DND-41 (cell line): ENCODE data around the gene SIPA1L3.

Source experiments
- ATAC-seq: fragments of 200-7000 bp; cut with Tn5 transposase; 3 replicates; pipeline ENCODE4 v1.9.1; 2021; ENCODE audit warnings: low read depth; ENCODE audit not compliant: insufficient read depth
- DNase-seq: peaks from one replicate; pipeline ENCODE4 v3.0.0-alpha.2; 2020
- H2AFZ ChIP-seq: 2 replicates; pipeline ENCODE4 v1.6.0; 2012; ENCODE audit warnings: low read depth, low read length
- H3K27ac ChIP-seq: 2 replicates; pipeline ENCODE4 v1.5.1; 2012; ENCODE audit warnings: low read length, inconsistent platforms
- H3K27me3 ChIP-seq: fragments of 200-600 bp; sonication (generic); 2 replicates; pipeline ENCODE4 v1.6.0; 2012; ENCODE audit warnings: low read length, mild to moderate bottlenecking, inconsistent platforms; ENCODE audit not compliant: insufficient read depth, poor library complexity
- H3K36me3 ChIP-seq: 2 replicates; pipeline ENCODE4 v1.5.1; 2012; ENCODE audit warnings: low read length, inconsistent platforms; ENCODE audit not compliant: insufficient read depth
- H3K4me1 ChIP-seq: 2 replicates; pipeline ENCODE4 v1.5.1; 2012; ENCODE audit warnings: mild to moderate bottlenecking, low read length; ENCODE audit not compliant: insufficient read depth
- H3K4me2 ChIP-seq: 2 replicates; pipeline ENCODE4 v1.6.0; 2012; ENCODE audit warnings: mild to moderate bottlenecking, moderate library complexity, low read length, inconsistent platforms; ENCODE audit not compliant: insufficient read depth
- H3K4me3 ChIP-seq, 2 experiments: fragments of 200-600 bp in 1 of 2; shearing (Covaris generic) in 1 of 2; 2 replicates each; pipeline ENCODE4 v1.5.1; 2012 to 2016; ENCODE audit warnings: inconsistent platforms in 2 of 2, low read length in 2 of 2, mild to moderate bottlenecking in 2 of 2, low read depth in 1 of 2, moderate library complexity in 1 of 2
- H3K79me2 ChIP-seq: 2 replicates; pipeline ENCODE4 v1.6.0; 2012; ENCODE audit warnings: low read length, inconsistent platforms; ENCODE audit not compliant: insufficient read depth
- H3K9ac ChIP-seq: 2 replicates; pipeline ENCODE4 v1.6.0; 2012; ENCODE audit warnings: low read depth, mild to moderate bottlenecking, inconsistent platforms, low read length, moderate library complexity
- H3K9me3 ChIP-seq: 2 replicates; pipeline ENCODE4 v1.5.1; 2012; ENCODE audit warnings: low read length, moderate library complexity, mild to moderate bottlenecking, inconsistent platforms; ENCODE audit not compliant: insufficient read depth, severe bottlenecking
- H4K20me1 ChIP-seq: 2 replicates; pipeline ENCODE4 v1.6.0; 2012; ENCODE audit warnings: low read length; ENCODE audit not compliant: insufficient read depth
- EZH2 ChIP-seq: IDR thresholded peaks from 3 replicates; pipeline ENCODE4 v1.6.1; 2012; ENCODE audit warnings: borderline replicate concordance, low read depth, mild to moderate bottlenecking, moderate library complexity, low read length, inconsistent platforms; ENCODE audit not compliant: severe bottlenecking
- TF ChIP-seq, protein P1 (sequence below): IDR thresholded peaks from 2 replicates; pipeline ENCODE4 v1.5.1; 2012; ENCODE audit warnings: borderline replicate concordance, low read length, moderate library complexity, mild to moderate bottlenecking; ENCODE audit not compliant: poor library complexity, severe bottlenecking; ENCODE audit errors: extremely low read depth

SIPA1L3 gene

DNA sequence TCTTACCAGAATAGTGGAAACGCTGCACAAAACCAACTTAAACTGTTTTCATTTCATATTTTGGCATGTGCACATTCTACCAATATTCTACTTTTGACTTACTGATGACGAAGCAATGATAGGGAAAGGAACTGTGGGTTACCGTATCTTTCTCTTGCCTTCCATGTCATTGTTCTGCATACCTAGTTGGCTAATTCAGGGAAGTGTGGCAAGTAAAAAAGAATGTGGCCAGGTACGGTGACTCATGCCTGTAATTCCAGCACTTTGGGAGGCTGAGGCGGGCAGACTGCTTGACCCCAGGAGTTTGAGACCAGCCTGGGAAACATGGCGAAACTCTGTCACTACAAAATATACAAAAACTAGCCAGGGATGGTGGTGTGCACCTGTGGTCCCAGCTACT is 108.2 kb downstream of the SIPA1L3 start:
- no peak overlapping the region for H3K9ac ChIP-seq
- no peaks in the 10 kb centered on the region for H3K36me3 ChIP-seq
- DNase-seq (no peak), ATAC-seq (no peak)
- no peak overlapping the region for H3K4me3 ChIP-seq
- H3K27me3 ChIP-seq = no peaks in the 10 kb centered on the region
- no peaks in the 10 kb centered on the region for H3K9me3 ChIP-seq
- H4K20me1 ChIP-seq = peaks cover 9% of the 10 kb centered on the region; the same call in 1 of the 2 replicates
- no peak overlapping the region for H3K27ac ChIP-seq
- no peak overlapping the region for H2AFZ ChIP-seq
- H3K79me2 ChIP-seq = no peaks in the 10 kb centered on the region
- TF ChIP-seq EZH2 = no peak
- TF ChIP-seq, protein P1, sequence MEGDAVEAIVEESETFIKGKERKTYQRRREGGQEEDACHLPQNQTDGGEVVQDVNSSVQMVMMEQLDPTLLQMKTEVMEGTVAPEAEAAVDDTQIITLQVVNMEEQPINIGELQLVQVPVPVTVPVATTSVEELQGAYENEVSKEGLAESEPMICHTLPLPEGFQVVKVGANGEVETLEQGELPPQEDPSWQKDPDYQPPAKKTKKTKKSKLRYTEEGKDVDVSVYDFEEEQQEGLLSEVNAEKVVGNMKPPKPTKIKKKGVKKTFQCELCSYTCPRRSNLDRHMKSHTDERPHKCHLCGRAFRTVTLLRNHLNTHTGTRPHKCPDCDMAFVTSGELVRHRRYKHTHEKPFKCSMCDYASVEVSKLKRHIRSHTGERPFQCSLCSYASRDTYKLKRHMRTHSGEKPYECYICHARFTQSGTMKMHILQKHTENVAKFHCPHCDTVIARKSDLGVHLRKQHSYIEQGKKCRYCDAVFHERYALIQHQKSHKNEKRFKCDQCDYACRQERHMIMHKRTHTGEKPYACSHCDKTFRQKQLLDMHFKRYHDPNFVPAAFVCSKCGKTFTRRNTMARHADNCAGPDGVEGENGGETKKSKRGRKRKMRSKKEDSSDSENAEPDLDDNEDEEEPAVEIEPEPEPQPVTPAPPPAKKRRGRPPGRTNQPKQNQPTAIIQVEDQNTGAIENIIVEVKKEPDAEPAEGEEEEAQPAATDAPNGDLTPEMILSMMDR = no peak
- no peak overlapping the region for H3K4me2 ChIP-seq
- H3K4me1 ChIP-seq = no peaks in the 10 kb centered on the region

DNA sequence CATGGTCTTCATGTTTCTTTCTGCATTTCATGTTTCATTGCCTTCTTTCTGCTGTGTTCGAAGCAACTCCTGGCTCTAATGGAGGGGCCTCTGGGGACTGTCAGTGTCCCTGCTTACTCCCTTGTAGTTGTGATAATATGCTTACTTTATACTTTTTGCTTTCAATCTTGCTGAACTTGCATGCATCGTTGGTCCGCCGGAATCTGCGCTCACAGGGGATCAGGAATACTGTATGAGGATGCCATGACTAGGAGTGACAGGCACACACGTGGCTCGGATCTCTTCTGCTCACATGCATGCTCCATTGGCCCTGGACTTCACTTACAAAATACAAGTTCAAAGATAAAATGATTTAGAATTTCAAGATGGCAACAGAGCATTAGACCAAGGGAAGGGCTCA is 108.8 kb downstream of the SIPA1L3 start:
- Histone ChIP-seq H3K4me2 (no peak overlapping the region), H3K27ac (no peak overlapping the region)

DNA sequence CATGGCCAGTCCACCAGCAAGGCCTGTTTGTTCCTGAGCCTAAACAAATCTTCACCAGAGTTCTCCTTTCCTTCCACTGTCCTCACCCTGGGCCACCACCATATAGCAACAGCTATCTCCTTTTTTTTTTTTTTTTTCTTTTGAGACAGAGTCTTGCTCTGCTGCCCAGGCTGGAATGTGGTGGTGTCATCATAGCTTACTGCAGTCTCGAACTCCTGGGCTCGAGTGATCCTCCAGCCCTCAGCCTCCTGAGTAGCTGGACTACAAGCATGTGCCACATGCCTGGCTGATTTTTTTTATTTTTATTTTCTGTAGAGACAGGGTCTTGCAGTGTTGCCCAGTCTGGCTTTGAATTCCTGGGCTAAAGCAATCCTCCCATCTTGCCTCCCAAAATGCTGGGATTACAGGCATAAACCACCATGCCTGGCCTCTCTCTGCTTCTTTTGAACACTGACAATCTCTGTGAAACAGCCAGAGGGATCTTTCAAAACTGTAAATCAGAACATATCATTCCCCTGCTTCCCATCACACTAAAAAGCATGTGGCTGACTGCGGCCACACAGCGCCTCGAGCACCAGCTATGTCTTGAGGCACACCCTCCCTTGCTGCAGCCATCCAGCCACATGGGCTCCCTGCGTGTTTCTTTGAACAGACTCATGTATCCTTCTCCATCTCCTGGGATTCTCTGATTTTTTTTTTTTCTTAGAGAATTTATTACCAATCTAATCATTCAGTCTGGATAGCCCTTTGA is 110.6 kb downstream of the SIPA1L3 start:
- ATAC-seq (no peak), DNase-seq (no peak)
- no peak overlapping the region for H3K4me3 ChIP-seq
- no peaks in the 10 kb centered on the region for H3K4me1 ChIP-seq
- H3K4me2 ChIP-seq = no peak overlapping the region
- H3K9ac ChIP-seq = no peak overlapping the region
- H3K9me3 ChIP-seq = no peaks in the 10 kb centered on the region
- no peak overlapping the region for H2AFZ ChIP-seq
- no peaks in the 10 kb centered on the region for H3K36me3 ChIP-seq
- TF ChIP-seq EZH2 = no peak
- TF ChIP-seq, protein P1 = no peak
- H3K27ac ChIP-seq = no peak overlapping the region
- H3K79me2 ChIP-seq = no peaks in the 10 kb centered on the region
- H3K27me3 ChIP-seq = no peaks in the 10 kb centered on the region
- H4K20me1 ChIP-seq = peaks cover 9% of the 10 kb centered on the region; the same call in 1 of the 2 replicates

More for the DNA sequence above, 108.8 kb downstream of the SIPA1L3 start:
- ATAC-seq (no peak), DNase-seq (no peak)
- H3K27me3 ChIP-seq = no peaks in the 10 kb centered on the region
- no peak overlapping the region for H3K9ac ChIP-seq
- TF ChIP-seq, protein P1 = no peak
- no peak for TF ChIP-seq EZH2
- no peaks in the 10 kb centered on the region for H3K9me3 ChIP-seq
- peaks cover 9% of the 10 kb centered on the region; the same call in 1 of the 2 replicates for H4K20me1 ChIP-seq
- no peaks in the 10 kb centered on the region for H3K36me3 ChIP-seq
- H3K79me2 ChIP-seq = no peaks in the 10 kb centered on the region
- no peak overlapping the region for H3K4me3 ChIP-seq
- no peaks in the 10 kb centered on the region for H3K4me1 ChIP-seq
- H2AFZ ChIP-seq = no peak overlapping the region
